Muscle of leg (tissue), 11 donors: ENCODE measurements around the gene ATP6V1G3. TPM values are rescaled to one million over a fixed set of nuclear protein-coding genes. Genes with fewer than 3 reads are reported as not detected.

Experiments
- DNase-seq: peaks from one replicate; pipeline ENCODE4 v3.0.0; 2013
- H3K27ac ChIP-seq: one replicate; pipeline ENCODE4 v1.5.1; 2013; ENCODE audit warnings: mild to moderate bottlenecking, low read length, control low read depth
- H3K27me3 ChIP-seq: one replicate; pipeline ENCODE4 v1.6.1; 2013; ENCODE audit warnings: low read length; ENCODE audit not compliant: control insufficient read depth, insufficient read depth
- H3K36me3 ChIP-seq: one replicate; pipeline ENCODE4 v1.6.1; 2013; ENCODE audit warnings: low read length; ENCODE audit not compliant: control insufficient read depth, insufficient read depth
- H3K4me1 ChIP-seq: one replicate; pipeline ENCODE4 v1.6.1; 2013; ENCODE audit warnings: low read length; ENCODE audit not compliant: control insufficient read depth, insufficient read depth
- H3K4me3 ChIP-seq: one replicate; pipeline ENCODE4 v1.5.1; 2013; ENCODE audit warnings: low read length, control low read depth
- H3K9me3 ChIP-seq: replicated peaks from 2 replicates; pipeline ENCODE4 v1.6.1; 2013; ENCODE audit warnings: low read depth, low read length; ENCODE audit not compliant: control insufficient read depth
- WGBS: methylation state at CpG from one replicate; pipeline ENCODE4 v1.1.5; 2013; ENCODE audit warnings: missing lambda C conversion rate; ENCODE audit not compliant: insufficient coverage; 5-methylcytosine and 5-hydroxymethylcytosine counted together
- polyA plus RNA-seq, 8 donors: library from polyadenylated mRNA; unstranded; fragments of 120-200 nt; gene quantifications; one replicate each; pipeline versions ENCODE4 v1.2.1 to v1.2.3, GENCODE V29; 2013; ENCODE audit warnings: inconsistent platforms in 1 of 8, low replicate concordance in 1 of 8; ENCODE audit not compliant: insufficient read length in 8 of 8, insufficient read depth in 1 of 8
- total RNA-seq: library from RNA; stranded (reverse); fragments of 120-200 nt; gene quantifications from one replicate; pipeline ENCODE4 v1.2.4, GENCODE V29; 2013

Gene ATP6V1G3
- total and polyA plus RNA-seq, 9 donors, result not detected

DNA sequence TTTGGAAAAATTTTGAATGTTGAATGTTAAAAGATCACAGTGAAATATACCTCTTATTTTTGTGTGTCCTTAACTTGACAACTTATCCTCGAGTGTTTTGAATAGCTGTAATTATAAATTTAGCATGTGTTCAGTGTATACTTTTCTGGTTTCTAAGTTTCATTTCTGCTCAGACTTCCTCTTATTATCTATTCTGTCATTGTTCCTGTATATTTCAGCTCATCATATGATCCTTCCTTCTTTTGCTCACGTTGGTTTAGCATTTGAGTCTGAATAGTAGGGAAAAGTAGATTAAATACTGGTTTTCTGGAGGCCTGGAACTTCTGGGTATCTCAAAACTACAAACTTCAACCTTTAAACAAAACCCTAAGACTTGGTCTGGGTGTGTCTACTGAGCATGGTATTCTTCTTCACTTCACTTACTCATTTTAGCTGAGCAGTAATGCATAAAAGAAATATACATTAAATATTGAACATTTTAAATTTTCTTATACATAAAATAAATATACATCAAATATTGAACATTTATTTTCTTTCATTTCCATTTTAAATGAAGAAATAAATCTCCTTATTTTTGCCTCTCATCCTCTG, 3.3 kb upstream of the ATP6V1G3 start:
- no CpG with 5 or more reads among the region's 2 CpGs for WGBS

DNA sequence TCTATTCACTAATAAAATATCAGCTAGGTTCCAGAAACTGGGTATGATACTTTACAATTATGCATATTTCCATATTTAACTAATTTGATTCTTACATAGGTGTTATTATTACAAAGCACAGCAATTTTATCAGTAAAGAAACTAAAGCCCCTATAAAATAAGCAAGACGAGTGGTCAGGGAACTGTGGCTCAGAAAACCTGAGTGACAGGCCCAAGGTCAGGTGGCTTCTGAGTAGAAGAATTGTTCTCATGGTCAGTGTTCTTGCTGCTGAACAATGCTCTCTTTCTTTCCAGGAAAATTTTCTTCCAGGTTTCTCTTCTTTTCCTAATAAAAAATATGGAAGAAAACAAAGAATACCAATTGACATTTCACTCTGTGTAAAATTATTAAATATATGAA, 2.2 kb upstream of the ATP6V1G3 start:
- Histone ChIP-seq H3K4me1 (no peaks in the 10 kb centered on the region), H3K36me3 (no peaks in the 10 kb centered on the region), H3K27ac (no peak overlapping the region), H3K27me3 (no peaks in the 10 kb centered on the region), H3K9me3 (no peaks in the 10 kb centered on the region), H3K4me3 (no peak overlapping the region)
- DNase-seq, result no peak
- no CpG with 5 or more reads among the region's 1 CpG for WGBS

More for the DNA sequence above, 3.3 kb upstream of the ATP6V1G3 start:
- peak; percentile 49 for DNase-seq
- Histone ChIP-seq H3K36me3 (no peaks in the 10 kb centered on the region), H3K4me1 (no peaks in the 10 kb centered on the region), H3K4me3 (no peak overlapping the region), H3K27me3 (no peaks in the 10 kb centered on the region), H3K9me3 (no peaks in the 10 kb centered on the region), H3K27ac (no peak overlapping the region)

DNA sequence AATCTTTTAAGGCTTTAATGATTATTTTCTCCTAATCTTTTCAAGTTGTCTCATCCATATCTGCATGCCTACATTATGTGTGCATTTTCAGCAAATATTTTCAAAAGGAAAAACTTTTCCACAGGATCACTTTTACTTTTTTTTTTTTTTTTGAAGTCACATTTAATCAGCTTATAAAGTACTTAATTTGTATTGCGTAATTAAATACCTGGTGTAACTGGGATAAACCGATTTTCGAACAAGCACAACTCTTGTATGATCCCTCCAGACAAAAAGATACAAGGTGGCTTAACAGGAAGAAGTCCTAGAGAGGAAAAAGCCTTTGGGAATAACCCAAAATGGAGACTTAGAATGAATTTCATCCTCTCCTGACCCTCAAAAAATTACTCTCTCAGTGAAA, 1.3 kb upstream of the ATP6V1G3 start:
- DNase-seq, result no peak
- Histone ChIP-seq H3K9me3 (no peaks in the 10 kb centered on the region), H3K27ac (no peak overlapping the region), H3K36me3 (no peaks in the 10 kb centered on the region), H3K27me3 (no peaks in the 10 kb centered on the region), H3K4me1 (no peaks in the 10 kb centered on the region), H3K4me3 (no peak overlapping the region)
- no CpG with 5 or more reads among the region's 3 CpGs for WGBS

DNA sequence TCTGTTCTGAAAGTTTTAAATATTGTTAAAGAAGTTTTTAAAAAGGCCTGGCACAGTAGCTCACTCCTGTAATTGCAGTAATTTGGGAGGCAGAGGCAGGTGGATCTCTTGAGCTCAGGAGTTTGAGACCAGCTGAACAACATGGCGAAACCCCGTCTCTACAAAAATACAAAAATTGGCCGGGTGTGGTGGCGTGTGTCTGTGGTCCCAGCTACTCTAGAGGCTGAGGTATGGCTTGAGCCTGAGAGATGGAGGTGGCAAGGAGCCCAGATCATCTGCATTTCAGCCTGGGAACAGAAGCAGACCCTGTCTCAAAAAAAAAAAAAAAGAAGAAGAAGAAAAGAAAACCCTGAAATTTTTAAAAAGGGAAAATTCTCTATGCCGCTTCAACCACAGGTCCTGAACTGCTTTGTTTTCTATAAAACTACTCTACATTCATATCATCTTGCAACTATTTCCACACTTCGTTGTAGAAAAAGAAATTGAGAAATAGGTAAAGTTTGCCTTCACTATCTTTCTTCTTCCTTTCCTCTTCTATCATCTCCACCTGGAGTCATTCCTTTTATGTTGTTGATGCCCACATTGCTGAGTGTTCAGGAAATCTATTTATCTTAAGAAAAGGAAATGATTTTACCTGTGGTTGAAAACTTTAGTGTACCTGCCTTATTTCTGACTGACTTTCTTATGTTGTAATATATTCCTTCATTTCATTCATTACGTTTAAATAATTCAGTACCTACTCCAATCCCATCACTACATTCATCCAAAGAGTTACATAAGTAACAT, 1.7 kb downstream of the ATP6V1G3 start:
- DNase-seq, result no peak
- WGBS, result no CpG with 5 or more reads among the region's 7 CpGs
- Histone ChIP-seq H3K4me3 (no peak overlapping the region), H3K4me1 (no peaks in the 10 kb centered on the region), H3K36me3 (no peaks in the 10 kb centered on the region), H3K27ac (no peak overlapping the region), H3K27me3 (no peaks in the 10 kb centered on the region), H3K9me3 (no peaks in the 10 kb centered on the region)

DNA sequence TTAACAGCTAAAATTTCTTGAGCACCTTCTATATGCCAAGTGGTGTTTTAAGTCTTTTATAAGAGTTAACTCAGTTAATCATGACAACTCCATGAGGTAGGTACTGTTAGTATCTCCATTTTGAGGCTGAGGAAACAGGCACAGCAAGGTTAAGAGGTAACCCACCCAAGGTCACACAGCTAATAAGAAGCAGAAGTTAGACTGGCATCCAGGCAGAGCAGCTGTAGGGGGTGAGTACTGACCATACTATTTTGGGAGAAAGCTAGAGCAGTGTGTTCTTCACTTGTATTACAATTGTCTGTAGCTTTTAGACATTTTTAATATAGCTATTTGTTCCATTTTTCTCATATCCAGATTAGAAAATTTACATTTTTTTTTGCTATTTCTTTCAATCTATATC, 4.8 kb downstream of the ATP6V1G3 start:
- no peak overlapping the region for H3K4me3 ChIP-seq
- H3K36me3 ChIP-seq, result no peaks in the 10 kb centered on the region
- peaks cover 2% of the 10 kb centered on the region for H3K4me1 ChIP-seq
- H3K27ac ChIP-seq, result no peak overlapping the region
- DNase-seq, result no peak
- H3K9me3 ChIP-seq, result no peaks in the 10 kb centered on the region
- no peaks in the 10 kb centered on the region for H3K27me3 ChIP-seq

DNA sequence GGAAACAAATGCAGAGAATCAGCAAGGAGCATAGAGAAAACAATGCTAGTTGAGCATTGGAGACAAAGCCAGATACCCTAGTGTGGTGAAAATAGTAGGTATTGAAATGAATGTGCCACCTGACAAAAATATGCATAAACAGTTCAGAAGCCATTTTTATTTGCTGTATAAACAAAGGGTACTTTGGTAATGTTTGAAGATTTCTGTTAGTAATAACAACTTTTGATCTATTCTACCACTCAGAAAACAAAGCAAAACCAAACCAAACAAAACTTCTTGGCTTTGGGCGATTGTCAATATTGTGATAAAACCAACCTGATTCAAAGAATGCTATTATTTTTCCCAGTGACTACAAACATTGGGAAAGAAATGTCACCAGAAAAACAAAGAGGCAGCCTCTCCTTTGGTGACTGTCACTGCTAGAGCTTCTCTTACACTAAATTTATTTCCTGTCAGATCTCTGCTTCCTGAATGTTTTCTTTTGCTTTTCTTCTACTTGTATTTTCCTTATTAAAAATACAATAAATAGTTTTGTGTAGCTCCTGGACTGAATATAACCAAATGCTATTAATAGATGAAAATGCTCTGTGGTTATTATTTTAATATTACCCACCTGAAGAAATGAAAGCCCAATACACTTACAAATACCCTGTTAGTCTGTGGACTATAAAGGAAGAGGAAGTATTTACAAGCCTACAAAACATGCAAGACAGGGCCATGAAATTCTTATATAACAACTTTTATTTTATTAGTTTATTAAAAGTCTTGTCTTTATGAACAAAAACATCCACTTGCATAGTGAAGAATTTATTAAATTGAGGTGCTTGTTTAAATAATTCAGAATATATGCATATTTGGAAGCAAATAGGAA, 5.7 kb downstream of the ATP6V1G3 start:
- Histone ChIP-seq H3K4me3 (no peak overlapping the region), H3K4me1 (peaks cover 2% of the 10 kb centered on the region), H3K27ac (no peak overlapping the region), H3K36me3 (no peaks in the 10 kb centered on the region), H3K9me3 (no peaks in the 10 kb centered on the region), H3K27me3 (no peaks in the 10 kb centered on the region)
- DNase-seq, result no peak
- WGBS, result no CpG with 5 or more reads among the region's 1 CpG

DNA sequence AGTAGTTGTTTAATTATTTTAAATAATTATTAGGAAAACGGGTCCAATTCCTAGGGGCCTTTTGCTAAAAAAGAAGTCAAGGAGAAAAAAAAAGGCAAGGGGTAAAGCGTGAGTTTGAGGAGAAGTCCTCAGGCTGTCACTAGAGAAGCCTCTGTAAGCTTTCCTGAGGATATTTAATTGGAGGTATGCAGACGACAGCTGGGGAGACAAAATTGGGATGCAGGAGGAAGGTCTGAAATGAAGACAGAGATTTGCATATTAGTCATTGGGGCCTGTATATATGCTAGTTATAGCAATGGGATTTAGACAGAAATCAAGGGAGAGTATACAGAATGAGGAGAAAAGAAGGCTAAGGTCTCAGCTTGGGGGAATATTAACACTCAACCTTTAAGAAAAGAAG, 8.6 kb downstream of the ATP6V1G3 start:
- H3K4me1 ChIP-seq, result peaks cover 2% of the 10 kb centered on the region
- WGBS, result 83% methylated on average over 2 of the region's 3 CpGs
- H3K36me3 ChIP-seq, result no peaks in the 10 kb centered on the region
- no peaks in the 10 kb centered on the region for H3K9me3 ChIP-seq
- DNase-seq, result no peak
- H3K27me3 ChIP-seq, result no peaks in the 10 kb centered on the region
- no peak overlapping the region for H3K27ac ChIP-seq
- no peak overlapping the region for H3K4me3 ChIP-seq

DNA sequence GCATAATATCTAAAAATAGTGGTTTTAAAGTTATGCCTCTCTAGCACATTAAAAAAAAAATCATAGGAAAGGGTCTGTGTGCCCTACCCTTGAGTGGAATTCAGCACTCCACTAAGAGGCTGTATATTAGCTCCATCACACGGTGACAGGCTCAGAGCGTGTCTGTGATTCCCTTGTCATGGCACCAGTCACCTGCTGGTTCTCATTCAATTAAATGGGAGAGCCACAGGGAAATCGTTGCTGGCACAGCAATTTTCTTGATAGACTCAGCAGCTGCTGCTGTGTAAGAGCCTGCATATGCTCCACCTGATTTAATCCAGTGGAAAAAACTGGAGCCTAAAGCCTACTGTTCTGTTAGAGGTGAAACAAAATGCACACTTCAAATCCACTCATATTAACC, 9.5 kb downstream of the ATP6V1G3 start:
- Histone ChIP-seq H3K4me1 (peaks cover 2% of the 10 kb centered on the region), H3K27me3 (no peaks in the 10 kb centered on the region), H3K4me3 (no peak overlapping the region), H3K36me3 (no peaks in the 10 kb centered on the region), H3K9me3 (no peaks in the 10 kb centered on the region), H3K27ac (no peak overlapping the region)
- WGBS, result 32% methylated on average over 3 of the region's 3 CpGs
- peak; percentile 25 for DNase-seq

DNA sequence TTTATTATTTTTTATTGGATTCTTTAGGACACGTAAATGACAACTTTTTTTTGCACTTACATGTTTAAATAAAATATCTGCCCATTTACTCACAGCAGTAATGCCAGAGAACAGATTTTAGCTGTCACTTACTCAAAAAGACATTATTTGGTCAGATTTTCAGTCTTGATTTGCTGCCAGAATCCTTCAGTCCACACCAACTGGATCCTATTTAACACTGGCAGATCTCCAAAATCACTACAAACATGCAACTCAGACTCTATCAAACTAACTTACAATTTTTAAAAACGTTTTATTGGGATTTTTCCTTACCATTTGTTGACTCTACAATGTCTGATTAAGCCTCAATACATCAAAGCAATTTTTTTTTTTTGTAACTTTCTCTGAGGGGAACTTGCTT, 11.1 kb downstream of the ATP6V1G3 start:
- Histone ChIP-seq H3K4me3 (no peak overlapping the region), H3K27ac (no peak overlapping the region), H3K4me1 (peaks cover 2% of the 10 kb centered on the region), H3K9me3 (no peaks in the 10 kb centered on the region), H3K36me3 (no peaks in the 10 kb centered on the region), H3K27me3 (no peaks in the 10 kb centered on the region)
- WGBS, result no CpG with 5 or more reads among the region's 2 CpGs
- DNase-seq, result peak; percentile 73

DNA sequence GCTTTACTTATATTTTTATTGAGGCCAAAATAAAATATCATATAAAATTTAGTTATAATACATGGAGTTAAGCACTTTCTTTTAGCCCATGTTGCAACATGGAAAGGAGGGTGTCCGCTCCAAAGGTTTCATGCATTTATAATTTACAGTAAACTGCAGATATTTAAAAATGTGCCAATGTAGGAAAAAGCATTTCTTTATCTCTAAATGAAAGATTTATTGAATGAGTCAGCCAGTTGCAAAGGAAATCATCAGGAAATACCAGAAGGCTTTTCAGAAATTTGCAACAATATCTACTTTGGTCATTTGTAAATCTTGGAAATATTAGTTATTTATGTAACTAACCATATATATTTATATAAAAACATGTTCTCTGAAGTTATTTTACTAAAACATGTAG, 12.1 kb downstream of the ATP6V1G3 start:
- H3K9me3 ChIP-seq, result no peaks in the 10 kb centered on the region
- H3K27me3 ChIP-seq, result no peaks in the 10 kb centered on the region
- no CpG with 5 or more reads among the region's 1 CpG for WGBS
- peaks cover 2% of the 10 kb centered on the region for H3K4me1 ChIP-seq
- no peak for DNase-seq
- H3K27ac ChIP-seq, result no peak overlapping the region
- no peak overlapping the region for H3K4me3 ChIP-seq
- no peaks in the 10 kb centered on the region for H3K36me3 ChIP-seq
